ENCODE data around the gene RNF167. TPM values are rescaled to one million over a fixed set of nuclear protein-coding genes. Genes with fewer than 3 reads are reported as not detected.

The RNF167 gene
- total and polyA plus RNA-seq, 2 of the 13 experiments (the other 11 are each of a cell fraction or from before 2014, with no cell fraction given), result 44.1 to 45.4 TPM

GRCh38 chr17:4986951-4987766 is 47.1 kb downstream of the RNF167 start, which contains the start of gene CAMTA2 (continued):
- TF ChIP-seq, protein P1, sequence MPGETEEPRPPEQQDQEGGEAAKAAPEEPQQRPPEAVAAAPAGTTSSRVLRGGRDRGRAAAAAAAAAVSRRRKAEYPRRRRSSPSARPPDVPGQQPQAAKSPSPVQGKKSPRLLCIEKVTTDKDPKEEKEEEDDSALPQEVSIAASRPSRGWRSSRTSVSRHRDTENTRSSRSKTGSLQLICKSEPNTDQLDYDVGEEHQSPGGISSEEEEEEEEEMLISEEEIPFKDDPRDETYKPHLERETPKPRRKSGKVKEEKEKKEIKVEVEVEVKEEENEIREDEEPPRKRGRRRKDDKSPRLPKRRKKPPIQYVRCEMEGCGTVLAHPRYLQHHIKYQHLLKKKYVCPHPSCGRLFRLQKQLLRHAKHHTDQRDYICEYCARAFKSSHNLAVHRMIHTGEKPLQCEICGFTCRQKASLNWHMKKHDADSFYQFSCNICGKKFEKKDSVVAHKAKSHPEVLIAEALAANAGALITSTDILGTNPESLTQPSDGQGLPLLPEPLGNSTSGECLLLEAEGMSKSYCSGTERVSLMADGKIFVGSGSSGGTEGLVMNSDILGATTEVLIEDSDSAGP (CRISPR knock-in tag; IDR thresholded peaks at IDR 0.05; ENCODE audit: borderline replicate concordance), result peak; percentile 95
- TF ChIP-seq CBFB (CRISPR knock-in tag; IDR thresholded peaks at IDR 0.05), result peak; percentile 75; the same call in 1 of the 2 replicates
- peak; percentile 81; the same call in 1 of the 2 replicates for TF ChIP-seq KAT7 (CRISPR knock-in tag; IDR thresholded peaks at IDR 0.05; ENCODE audit: borderline replicate concordance)
- TF ChIP-seq ZNF17 (CRISPR knock-in tag; IDR thresholded peaks at IDR 0.05), result no peak
- TF ChIP-seq CTCF (CRISPR knock-in tag; IDR thresholded peaks at IDR 0.05), result peak; percentile 87
- TF ChIP-seq ZFP82 (CRISPR knock-in tag; IDR thresholded peaks at IDR 0.05; ENCODE audit: borderline replicate concordance), result peak; percentile 95
- no peak for TF ChIP-seq CCDC6 (CRISPR knock-in tag; IDR thresholded peaks at IDR 0.05)
- no peak for TF ChIP-seq SMARCE1 (IDR thresholded peaks at IDR 0.05; ENCODE audit: borderline replicate concordance)
- TF ChIP-seq KDM4B (CRISPR knock-in tag; IDR thresholded peaks at IDR 0.05), result no peak; the same call in 1 of the 2 replicates
- TF ChIP-seq NCOA5 (CRISPR knock-in tag; IDR thresholded peaks at IDR 0.05), result no peak
- TF ChIP-seq THYN1 (CRISPR knock-in tag; IDR thresholded peaks at IDR 0.05; ENCODE audit: borderline replicate concordance, low read depth), result no peak
- peak; percentile 71 for TF ChIP-seq PHF20 (CRISPR knock-in tag; IDR thresholded peaks at IDR 0.05)
- no peak for TF ChIP-seq ZFP41 (CRISPR knock-in tag; IDR thresholded peaks at IDR 0.05; ENCODE audit: borderline replicate concordance)
- 0 out of 2 replicates have a peak, but pooled peaks have one; percentile 15 for TF ChIP-seq ZNF143 (CRISPR knock-in tag; IDR thresholded peaks at IDR 0.05)
- TF ChIP-seq GATAD2A (CRISPR knock-in tag; IDR thresholded peaks at IDR 0.05), result peak; percentile 24; the same call in 1 of the 2 replicates
- no peak for TF ChIP-seq ZNF776 (CRISPR knock-in tag; IDR thresholded peaks at IDR 0.05)
- peak; percentile 64 for TF ChIP-seq CREM (IDR thresholded peaks at IDR 0.05)
- no peak for TF ChIP-seq CREM (CRISPR knock-in tag; IDR thresholded peaks at IDR 0.05)
- no peak for TF ChIP-seq ZNF367 (CRISPR knock-in tag; IDR thresholded peaks at IDR 0.05; ENCODE audit: borderline replicate concordance)
- peak; percentile 44 for TF ChIP-seq SKI (IDR thresholded peaks at IDR 0.05; ENCODE audit: partially characterized antibody)
- TF ChIP-seq, protein P2, sequence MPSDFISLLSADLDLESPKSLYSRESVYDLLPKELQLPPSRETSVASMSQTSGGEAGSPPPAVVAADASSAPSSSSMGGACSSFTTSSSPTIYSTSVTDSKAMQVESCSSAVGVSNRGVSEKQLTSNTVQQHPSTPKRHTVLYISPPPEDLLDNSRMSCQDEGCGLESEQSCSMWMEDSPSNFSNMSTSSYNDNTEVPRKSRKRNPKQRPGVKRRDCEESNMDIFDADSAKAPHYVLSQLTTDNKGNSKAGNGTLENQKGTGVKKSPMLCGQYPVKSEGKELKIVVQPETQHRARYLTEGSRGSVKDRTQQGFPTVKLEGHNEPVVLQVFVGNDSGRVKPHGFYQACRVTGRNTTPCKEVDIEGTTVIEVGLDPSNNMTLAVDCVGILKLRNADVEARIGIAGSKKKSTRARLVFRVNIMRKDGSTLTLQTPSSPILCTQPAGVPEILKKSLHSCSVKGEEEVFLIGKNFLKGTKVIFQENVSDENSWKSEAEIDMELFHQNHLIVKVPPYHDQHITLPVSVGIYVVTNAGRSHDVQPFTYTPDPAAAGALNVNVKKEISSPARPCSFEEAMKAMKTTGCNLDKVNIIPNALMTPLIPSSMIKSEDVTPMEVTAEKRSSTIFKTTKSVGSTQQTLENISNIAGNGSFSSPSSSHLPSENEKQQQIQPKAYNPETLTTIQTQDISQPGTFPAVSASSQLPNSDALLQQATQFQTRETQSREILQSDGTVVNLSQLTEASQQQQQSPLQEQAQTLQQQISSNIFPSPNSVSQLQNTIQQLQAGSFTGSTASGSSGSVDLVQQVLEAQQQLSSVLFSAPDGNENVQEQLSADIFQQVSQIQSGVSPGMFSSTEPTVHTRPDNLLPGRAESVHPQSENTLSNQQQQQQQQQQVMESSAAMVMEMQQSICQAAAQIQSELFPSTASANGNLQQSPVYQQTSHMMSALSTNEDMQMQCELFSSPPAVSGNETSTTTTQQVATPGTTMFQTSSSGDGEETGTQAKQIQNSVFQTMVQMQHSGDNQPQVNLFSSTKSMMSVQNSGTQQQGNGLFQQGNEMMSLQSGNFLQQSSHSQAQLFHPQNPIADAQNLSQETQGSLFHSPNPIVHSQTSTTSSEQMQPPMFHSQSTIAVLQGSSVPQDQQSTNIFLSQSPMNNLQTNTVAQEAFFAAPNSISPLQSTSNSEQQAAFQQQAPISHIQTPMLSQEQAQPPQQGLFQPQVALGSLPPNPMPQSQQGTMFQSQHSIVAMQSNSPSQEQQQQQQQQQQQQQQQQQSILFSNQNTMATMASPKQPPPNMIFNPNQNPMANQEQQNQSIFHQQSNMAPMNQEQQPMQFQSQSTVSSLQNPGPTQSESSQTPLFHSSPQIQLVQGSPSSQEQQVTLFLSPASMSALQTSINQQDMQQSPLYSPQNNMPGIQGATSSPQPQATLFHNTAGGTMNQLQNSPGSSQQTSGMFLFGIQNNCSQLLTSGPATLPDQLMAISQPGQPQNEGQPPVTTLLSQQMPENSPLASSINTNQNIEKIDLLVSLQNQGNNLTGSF (CRISPR knock-in tag; IDR thresholded peaks at IDR 0.05), result no peak
- peak; percentile 59; the same call in 1 of the 2 replicates for TF ChIP-seq ATF7-NPFF (CRISPR knock-in tag; IDR thresholded peaks at IDR 0.05; ENCODE audit: low read depth)

Data from HepG2 (cell line).